Measurements from ENCODE around the gene AP2A2.
"Not testable (repeated sequence)": the region's sequence is repeated elsewhere in the genome, so short reads cannot be mapped to it uniquely, and the experiment has no call there.

Gene AP2A2

GRCh38 chr11:1010551-1011319, 85.1 kb downstream of the AP2A2 start:
- no peak for FAIRE-seq
- no peak for DNase-seq (ENCODE audit: insufficient read length, low spot score)

- FAIRE-seq = no peak
- no peak for DNase-seq (ENCODE audit: insufficient read length, low spot score)
These were observed 85.6 kb downstream of the AP2A2 start for GRCh38 chr11:1011320-1011698.

- FAIRE-seq (no peak), DNase-seq (ENCODE audit: insufficient read length, low spot score) (no peak)
These were observed 86.6 kb downstream of the AP2A2 start for GRCh38 chr11:1012291-1012690.

- FAIRE-seq (no peak), DNase-seq (ENCODE audit: insufficient read length, low spot score) (no peak)
These were observed 87.3 kb downstream of the AP2A2 start for GRCh38 chr11:1012740-1013630.

- DNase-seq (ENCODE audit: insufficient read length, low spot score) = no peak
- FAIRE-seq = no peak
These were observed 87.9 kb downstream of the AP2A2 start for GRCh38 chr11:1013631-1013935.

- DNase-seq (ENCODE audit: insufficient read length, low spot score) = no peak
- FAIRE-seq = no peak
These were observed 88.6 kb downstream of the AP2A2 start for GRCh38 chr11:1014276-1014675.

- no peak for FAIRE-seq
- DNase-seq (ENCODE audit: insufficient read length, low spot score) = no peak
These were observed 89.4 kb downstream of the AP2A2 start for GRCh38 chr11:1015064-1015463.

GRCh38 chr11:1015826-1016545, 90.3 kb downstream of the AP2A2 start:
- no peak for FAIRE-seq

GRCh38 chr11:1016610-1017126, 91.0 kb downstream of the AP2A2 start:
- not testable (repeated sequence) for DNase-seq (ENCODE audit: insufficient read length, low spot score)
- FAIRE-seq = peak; percentile 100

More at GRCh38 chr11:1015826-1016545, 90.3 kb downstream of the AP2A2 start:
- no peak for DNase-seq (ENCODE audit: insufficient read length, low spot score)

- no peak for DNase-seq (ENCODE audit: insufficient read length, low spot score)
- no peak for FAIRE-seq
These were observed 91.8 kb downstream of the AP2A2 start for GRCh38 chr11:1017269-1018005.

- no peak for DNase-seq (ENCODE audit: insufficient read length, low spot score)
- no peak for FAIRE-seq
These were observed 92.4 kb downstream of the AP2A2 start for GRCh38 chr11:1018091-1018490.

GRCh38 chr11:1019321-1019910, 93.7 kb downstream of the AP2A2 start:
- no peak for DNase-seq (ENCODE audit: insufficient read length, low spot score)
- no peak for FAIRE-seq

- no peak for FAIRE-seq
These were observed 94.7 kb downstream of the AP2A2 start for GRCh38 chr11:1020211-1020905.

GRCh38 chr11:1022411-1022810, 96.7 kb downstream of the AP2A2 start:
- DNase-seq (ENCODE audit: insufficient read length, low spot score) = no peak
- FAIRE-seq = no peak

More at GRCh38 chr11:1020211-1020905, 94.7 kb downstream of the AP2A2 start:
- DNase-seq (ENCODE audit: insufficient read length, low spot score) = no peak

- FAIRE-seq = peak; percentile 86
- DNase-seq (ENCODE audit: insufficient read length, low spot score) = no peak
These were observed 97.5 kb downstream of the AP2A2 start for GRCh38 chr11:1022908-1023810.

GRCh38 chr11:1023811-1024596, 98.3 kb downstream of the AP2A2 start:
- FAIRE-seq (no peak), DNase-seq (ENCODE audit: insufficient read length, low spot score) (no peak)

GRCh38 chr11:1024597-1025409, 99.1 kb downstream of the AP2A2 start:
- FAIRE-seq (no peak), DNase-seq (ENCODE audit: insufficient read length, low spot score) (no peak)

All from HTR-8/SVneo (cell line).